BE2C (cell line): ENCODE measurements around the gene IFNL3.

Experiments
- DNase-seq: peaks from one replicate; pipeline ENCODE4 v3.0.0-alpha.2; 2020
- H3K27me3 ChIP-seq: fragments of 250-450 bp; sonication (Bioruptor Pico); 2 replicates; pipeline ENCODE4 v1.5.1; 2020; ENCODE audit warnings: mild to moderate bottlenecking
- H3K36me3 ChIP-seq: fragments of 250-450 bp; sonication (Bioruptor Pico); 2 replicates; pipeline ENCODE4 v1.5.1; 2020; ENCODE audit warnings: mild to moderate bottlenecking
- H3K4me1 ChIP-seq: fragments of 250-450 bp; sonication (Bioruptor Pico); 2 replicates; pipeline ENCODE4 v1.5.1; 2020
- H3K4me3 ChIP-seq: 2 replicates; pipeline ENCODE4 v1.5.1; 2011; ENCODE audit warnings: low read depth, low read length
- H3K9me3 ChIP-seq: fragments of 250-450 bp; sonication (Bioruptor Pico); 2 replicates; pipeline ENCODE4 v1.5.1; 2020
- TF ChIP-seq, protein P1 (sequence below): IDR thresholded peaks from 2 replicates; pipeline ENCODE4 v1.5.1; 2012; ENCODE audit warnings: mild to moderate bottlenecking, low read depth, low read length

IFNL3 gene

DNA sequence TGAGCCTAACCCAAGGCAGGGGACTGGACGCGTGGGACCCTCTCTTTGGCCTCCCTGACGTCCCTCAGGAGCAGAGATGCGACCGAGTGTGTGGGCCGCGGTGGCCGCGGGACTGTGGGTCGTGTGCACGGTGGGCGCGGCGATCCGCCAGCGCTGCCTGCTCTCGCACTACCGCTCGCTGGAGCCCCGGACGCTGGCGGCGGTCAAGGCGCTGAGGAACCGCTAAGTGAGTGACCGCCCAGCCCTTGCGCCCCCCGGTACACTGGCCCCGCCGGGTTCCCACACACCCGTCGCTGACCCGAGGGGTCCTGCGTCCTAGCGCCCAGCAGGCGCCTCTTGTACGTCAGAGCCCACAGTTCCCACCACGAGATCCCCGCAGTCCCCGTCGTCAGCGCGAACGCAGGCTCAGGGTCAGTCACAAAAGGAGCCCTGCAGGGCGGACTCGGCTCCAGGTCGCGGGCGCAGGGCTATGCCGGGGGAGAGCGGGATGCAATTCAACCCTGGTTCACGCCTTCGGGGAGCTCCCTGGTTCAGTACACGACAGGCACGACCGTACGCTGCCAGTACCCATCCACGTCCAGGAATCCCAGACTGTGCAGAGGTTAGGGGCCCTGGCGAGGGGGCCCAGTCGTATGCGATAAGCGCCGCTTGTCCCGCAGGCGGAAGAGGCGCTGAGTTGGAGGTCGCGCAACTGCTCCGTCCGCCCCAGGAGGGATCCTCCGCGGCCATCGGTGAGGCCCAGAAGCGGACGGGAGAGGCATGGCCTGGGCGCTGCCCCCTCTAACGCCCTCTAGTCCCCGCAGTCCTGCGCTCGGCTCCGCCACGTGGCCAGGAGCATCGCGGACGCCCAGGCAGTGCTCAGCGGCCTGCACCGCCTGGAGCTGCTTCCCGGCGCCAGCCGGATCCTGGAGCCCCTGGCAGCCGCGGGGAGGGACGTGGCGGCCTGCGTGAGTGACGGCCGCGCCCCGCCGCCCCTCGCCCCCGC lies 19.8 kb upstream of the IFNL3 start:
- Histone ChIP-seq H3K4me1 (no peaks in the 10 kb centered on the region), H3K36me3 (no peaks in the 10 kb centered on the region), H3K4me3 (no peak overlapping the region), H3K9me3 (no peaks in the 10 kb centered on the region), H3K27me3 (no peaks in the 10 kb centered on the region)
- TF ChIP-seq, protein P1, sequence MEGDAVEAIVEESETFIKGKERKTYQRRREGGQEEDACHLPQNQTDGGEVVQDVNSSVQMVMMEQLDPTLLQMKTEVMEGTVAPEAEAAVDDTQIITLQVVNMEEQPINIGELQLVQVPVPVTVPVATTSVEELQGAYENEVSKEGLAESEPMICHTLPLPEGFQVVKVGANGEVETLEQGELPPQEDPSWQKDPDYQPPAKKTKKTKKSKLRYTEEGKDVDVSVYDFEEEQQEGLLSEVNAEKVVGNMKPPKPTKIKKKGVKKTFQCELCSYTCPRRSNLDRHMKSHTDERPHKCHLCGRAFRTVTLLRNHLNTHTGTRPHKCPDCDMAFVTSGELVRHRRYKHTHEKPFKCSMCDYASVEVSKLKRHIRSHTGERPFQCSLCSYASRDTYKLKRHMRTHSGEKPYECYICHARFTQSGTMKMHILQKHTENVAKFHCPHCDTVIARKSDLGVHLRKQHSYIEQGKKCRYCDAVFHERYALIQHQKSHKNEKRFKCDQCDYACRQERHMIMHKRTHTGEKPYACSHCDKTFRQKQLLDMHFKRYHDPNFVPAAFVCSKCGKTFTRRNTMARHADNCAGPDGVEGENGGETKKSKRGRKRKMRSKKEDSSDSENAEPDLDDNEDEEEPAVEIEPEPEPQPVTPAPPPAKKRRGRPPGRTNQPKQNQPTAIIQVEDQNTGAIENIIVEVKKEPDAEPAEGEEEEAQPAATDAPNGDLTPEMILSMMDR, result no peak
- DNase-seq, result peak; percentile 27

DNA sequence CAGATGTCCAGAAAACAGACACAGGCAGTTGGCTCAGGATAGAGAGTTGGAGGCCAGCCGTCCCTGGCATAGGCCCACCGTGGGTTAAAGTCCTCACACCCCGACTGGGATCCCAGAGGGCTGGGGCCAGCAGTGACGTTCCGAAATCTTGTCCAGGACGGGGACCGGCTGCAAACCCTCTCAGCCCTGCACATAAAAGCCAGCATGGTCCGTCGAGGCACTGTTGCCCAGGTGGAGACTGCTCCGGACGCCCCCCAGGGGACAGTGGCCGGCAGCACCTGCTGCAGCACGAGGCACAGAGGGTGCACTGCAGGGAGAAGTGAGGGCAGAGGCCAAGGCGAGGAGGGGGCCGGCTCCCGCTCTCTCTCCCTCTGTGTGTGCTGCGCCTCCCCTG lies 19.1 kb upstream of the IFNL3 start:
- H3K27me3 ChIP-seq, result no peaks in the 10 kb centered on the region
- H3K4me3 ChIP-seq, result no peak overlapping the region
- no peaks in the 10 kb centered on the region for H3K9me3 ChIP-seq
- no peak for DNase-seq
- H3K36me3 ChIP-seq, result no peaks in the 10 kb centered on the region
- TF ChIP-seq, protein P1, result no peak
- no peaks in the 10 kb centered on the region for H3K4me1 ChIP-seq

DNA sequence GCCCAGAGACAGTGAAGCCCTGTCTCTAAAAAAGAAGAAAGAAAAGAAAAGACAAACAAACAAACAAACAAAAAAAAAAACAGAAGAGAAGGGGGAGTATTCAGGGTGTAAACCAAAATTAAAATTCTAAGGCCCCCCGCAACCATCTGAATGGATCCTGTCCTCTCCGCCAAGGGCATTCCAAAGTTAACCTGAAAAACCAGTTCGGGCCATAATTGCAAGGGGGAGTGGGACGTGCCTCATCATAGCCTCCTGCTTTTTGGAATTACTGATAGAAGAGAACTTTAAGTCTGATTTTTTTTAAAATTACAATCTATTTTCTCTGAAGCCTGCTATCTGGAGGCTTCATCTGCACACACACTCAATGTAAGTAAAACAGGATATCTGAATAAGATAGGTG lies 17.7 kb upstream of the IFNL3 start:
- TF ChIP-seq, protein P1, result no peak
- Histone ChIP-seq H3K9me3 (no peaks in the 10 kb centered on the region), H3K36me3 (no peaks in the 10 kb centered on the region), H3K27me3 (no peaks in the 10 kb centered on the region), H3K4me3 (no peak overlapping the region), H3K4me1 (peaks cover 10% of the 10 kb centered on the region)
- no peak for DNase-seq

GRCh38 chr19:39261704-39262103 lies 16.9 kb upstream of the IFNL3 start:
- Histone ChIP-seq H3K36me3 (no peaks in the 10 kb centered on the region), H3K4me3 (no peak overlapping the region), H3K9me3 (no peaks in the 10 kb centered on the region), H3K27me3 (no peaks in the 10 kb centered on the region), H3K4me1 (peaks cover 10% of the 10 kb centered on the region)
- TF ChIP-seq, protein P1, result no peak
- no peak for DNase-seq

- TF ChIP-seq, protein P1, result no peak
- Histone ChIP-seq H3K27me3 (no peaks in the 10 kb centered on the region), H3K36me3 (no peaks in the 10 kb centered on the region), H3K4me1 (peaks cover 10% of the 10 kb centered on the region), H3K9me3 (no peaks in the 10 kb centered on the region), H3K4me3 (no peak overlapping the region)
- DNase-seq, result no peak
Observed at GRCh38 chr19:39257227-39257626, 12.4 kb upstream of the IFNL3 start.

DNA sequence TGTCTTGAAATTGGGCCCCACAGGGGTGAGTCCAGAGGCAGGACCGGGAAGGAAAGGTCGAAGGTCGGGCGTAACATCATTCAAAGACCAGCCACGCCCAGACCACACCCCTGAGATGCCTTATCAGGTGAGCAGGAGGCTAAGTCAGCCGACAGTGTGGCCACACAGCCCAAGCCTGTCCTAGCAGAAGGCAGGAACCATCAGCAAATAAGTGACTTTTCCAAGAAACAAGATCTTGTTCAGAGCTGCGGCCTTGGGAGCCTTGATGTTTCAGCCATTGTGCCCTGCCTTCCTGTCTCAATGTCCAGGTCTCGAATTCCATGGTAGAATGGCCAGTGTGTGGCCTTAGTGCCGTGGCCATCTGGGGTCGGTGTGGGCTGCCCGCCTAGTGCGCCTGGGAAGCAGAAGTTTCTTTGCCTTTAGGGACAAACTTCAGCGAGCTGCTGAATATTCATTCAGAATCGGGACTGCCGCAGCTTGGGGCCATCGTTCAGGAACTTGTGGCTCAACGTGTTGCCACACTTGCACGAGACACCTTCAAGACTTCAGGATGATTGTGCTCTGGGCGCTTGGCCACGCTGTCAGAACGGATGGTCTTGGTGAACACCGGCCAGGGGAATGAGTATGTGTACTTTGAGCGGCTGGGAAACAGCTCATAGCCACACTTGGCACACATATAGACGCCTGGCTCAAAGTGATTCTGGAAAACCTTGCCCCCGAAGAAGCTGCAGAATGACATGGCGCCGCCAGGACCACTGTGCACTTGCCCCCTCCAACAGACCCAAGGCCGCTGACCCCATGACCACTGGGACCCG lies 9.9 kb upstream of the IFNL3 start:
- no peak for DNase-seq
- Histone ChIP-seq H3K27me3 (no peaks in the 10 kb centered on the region), H3K4me1 (peaks cover 10% of the 10 kb centered on the region), H3K9me3 (no peaks in the 10 kb centered on the region), H3K4me3 (no peak overlapping the region), H3K36me3 (no peaks in the 10 kb centered on the region)
- TF ChIP-seq, protein P1, result no peak
